HL-60 (cell line): ENCODE results near the gene BMP6.

Experiments used
- DNase-seq, 2 experiments: peaks; one replicate each; pipeline ENCODE4 v3.0.0-alpha.2; 2010 to 2020; ENCODE audit warnings: low read depth in 1 of 2, low spot score in 1 of 2
- H3K27ac ChIP-seq: fragments of 250-450 bp; sonication (Bioruptor Pico); replicated peaks from 2 replicates; pipeline ENCODE4 v1.5.1; 2020; ENCODE audit warnings: mild to moderate bottlenecking, moderate library complexity
- H3K27me3 ChIP-seq: fragments of 250-450 bp; sonication (Bioruptor Pico); 2 replicates; pipeline ENCODE4 v1.5.1; 2021; ENCODE audit warnings: mild to moderate bottlenecking, moderate library complexity; ENCODE audit not compliant: insufficient read depth, poor library complexity, severe bottlenecking
- H3K4me3 ChIP-seq: replicated peaks from 2 replicates; pipeline ENCODE4 v1.5.1; 2011; ENCODE audit warnings: mild to moderate bottlenecking, control low read depth, low read length; ENCODE audit not compliant: insufficient read depth
- CTCF ChIP-seq: IDR thresholded peaks from one replicate; pipeline ENCODE4 v1.5.1; 2011; ENCODE audit warnings: low read length, control low read depth, inconsistent platforms; ENCODE audit not compliant: insufficient read depth
- GABPA ChIP-seq: IDR thresholded peaks from 2 replicates; pipeline ENCODE4 v1.6.1; 2012; ENCODE audit warnings: low read depth
- POLR2AphosphoS5 ChIP-seq: IDR thresholded peaks from 2 replicates; pipeline ENCODE4 v1.6.1; 2012; ENCODE audit warnings: low read depth
- REST ChIP-seq: IDR thresholded peaks from 2 replicates; pipeline ENCODE4 v1.6.1; 2012; ENCODE audit warnings: low read depth; ENCODE audit not compliant: insufficient replicate concordance
- SPI1 ChIP-seq: IDR thresholded peaks from 2 replicates; pipeline ENCODE4 v1.6.1; 2012; ENCODE audit warnings: low read depth, mild to moderate bottlenecking, borderline replicate concordance

BMP6 gene

GRCh38 chr6:7841781-7842468 is 116.0 kb downstream of the BMP6 start:
- no peak for TF ChIP-seq REST
- TF ChIP-seq CTCF = no peak
- no peak for TF ChIP-seq POLR2AphosphoS5
- no peak for TF ChIP-seq SPI1
- TF ChIP-seq GABPA = no peak
- H3K4me3 ChIP-seq = no peak overlapping the region
- no peaks in the 10 kb centered on the region for H3K27me3 ChIP-seq
- DNase-seq = no peak
- no peak overlapping the region for H3K27ac ChIP-seq

GRCh38 chr6:7846966-7847818 is 121.3 kb downstream of the BMP6 start:
- no peaks in the 10 kb centered on the region for H3K27me3 ChIP-seq
- H3K4me3 ChIP-seq = no peak overlapping the region
- DNase-seq = no peak
- no peak overlapping the region for H3K27ac ChIP-seq
- no peak for TF ChIP-seq SPI1
- TF ChIP-seq CTCF = no peak
- TF ChIP-seq POLR2AphosphoS5 = no peak
- TF ChIP-seq REST = no peak
- TF ChIP-seq GABPA = no peak

- no peaks in the 10 kb centered on the region for H3K27me3 ChIP-seq
- no peak overlapping the region for H3K4me3 ChIP-seq
- TF ChIP-seq REST (no peak), POLR2AphosphoS5 (no peak), GABPA (no peak), CTCF (no peak), SPI1 (no peak)
- H3K27ac ChIP-seq = no peak overlapping the region
- DNase-seq = no peak
These were observed 122.3 kb downstream of the BMP6 start for GRCh38 chr6:7848229-7848628.
